ENCODE results near the gene NOS3.

- TF ChIP-seq ZNF626 (tag by site-specific recombination; IDR thresholded peaks at IDR 0.05) (no peak), REPIN1 (tag by site-specific recombination; IDR thresholded peaks at IDR 0.05; ENCODE audit: low read depth) (no peak), ZBTB21 (tag by site-specific recombination; IDR thresholded peaks at IDR 0.05) (no peak), ZBTB7A (tag by site-specific recombination; IDR thresholded peaks at IDR 0.05; ENCODE audit: low read depth) (no peak), REST (tag by site-specific recombination; IDR thresholded peaks at IDR 0.05) (no peak), CTCF (tag by site-specific recombination; IDR thresholded peaks at IDR 0.05) (no peak), PATZ1 (tag by site-specific recombination; IDR thresholded peaks at IDR 0.05) (no peak)
Observed at GRCh38 chr7:150992051-150992640, 1.3 kb downstream of the NOS3 start.

All from HEK293 (cell line).